Bronchial epithelial cell (primary cell): Measurements from ENCODE around the gene GPX3. TPM values are rescaled to one million over a fixed set of nuclear protein-coding genes. Genes with fewer than 3 reads are reported as not detected.

Source experiments
- DNase-seq: peaks from one replicate; pipeline ENCODE4 v3.0.0-alpha.2; 2010; ENCODE audit warnings: low read depth
- FAIRE-seq: peaks from 2 replicates; lab custom pipeline; 2011; peaks lifted over from hg19 to GRCh38; lab: Jason Lieb, UNC
- H3K27me3 ChIP-seq: 2 replicates; pipeline ENCODE4 v1.5.1; 2011; ENCODE audit warnings: low read length; ENCODE audit not compliant: control insufficient read depth, insufficient read depth
- H3K36me3 ChIP-seq: 2 replicates; pipeline ENCODE4 v1.5.1; 2011; ENCODE audit warnings: low read length; ENCODE audit not compliant: control insufficient read depth, insufficient read depth
- H3K4me3 ChIP-seq: 2 replicates; pipeline ENCODE4 v1.5.1; 2011; ENCODE audit warnings: mild to moderate bottlenecking, low read depth, low read length, control low read depth
- CTCF ChIP-seq: IDR thresholded peaks from 2 replicates; pipeline ENCODE4 v1.5.1; 2011; ENCODE audit warnings: mild to moderate bottlenecking, moderate library complexity, low read length, control low read depth, inconsistent platforms; ENCODE audit not compliant: insufficient read depth, severe bottlenecking
- total RNA-seq: library from RNA; depleted of rRNA; stranded (reverse); fragments of >200 nt; gene quantifications from 2 replicates; pipeline ENCODE4 v1.2.1, GENCODE V29; 2014

Gene GPX3
- total RNA-seq, 1 donor from 2014 or later, result 79.0 TPM

- peak; percentile 97 for FAIRE-seq
These were observed 14.3 kb downstream of the GPX3 start for GRCh38 chr5:151034422-151035379.

GRCh38 chr5:151036556-151036955 lies 16.2 kb downstream of the GPX3 start:
- TF ChIP-seq CTCF, result no peak

More at GRCh38 chr5:151034422-151035379, 14.3 kb downstream of the GPX3 start:
- peaks cover 41% of the 10 kb centered on the region for H3K36me3 ChIP-seq
- no peak overlapping the region for H3K4me3 ChIP-seq
- no peak for TF ChIP-seq CTCF
- DNase-seq, result peak; percentile 89
- H3K27me3 ChIP-seq, result no peaks in the 10 kb centered on the region

GRCh38 chr5:151037561-151038411 lies 17.4 kb downstream of the GPX3 start:
- Histone ChIP-seq H3K36me3 (peaks cover 37% of the 10 kb centered on the region), H3K27me3 (no peaks in the 10 kb centered on the region), H3K4me3 (no peak overlapping the region)
- DNase-seq (no peak), FAIRE-seq (no peak)
- TF ChIP-seq CTCF, result no peak

More at GRCh38 chr5:151036556-151036955, 16.2 kb downstream of the GPX3 start:
- H3K4me3 ChIP-seq, result no peak overlapping the region
- peaks cover 41% of the 10 kb centered on the region for H3K36me3 ChIP-seq
- DNase-seq, result no peak
- FAIRE-seq, result no peak
- H3K27me3 ChIP-seq, result no peaks in the 10 kb centered on the region

- DNase-seq (no peak), FAIRE-seq (no peak)
- no peak for TF ChIP-seq CTCF
- Histone ChIP-seq H3K36me3 (peaks cover 35% of the 10 kb centered on the region), H3K27me3 (no peaks in the 10 kb centered on the region), H3K4me3 (no peak overlapping the region)
These were observed 18.0 kb downstream of the GPX3 start for GRCh38 chr5:151038412-151038745.

GRCh38 chr5:151038801-151039238 lies 18.4 kb downstream of the GPX3 start:
- FAIRE-seq (no peak), DNase-seq (peak; percentile 85)
- no peak for TF ChIP-seq CTCF
- Histone ChIP-seq H3K27me3 (no peaks in the 10 kb centered on the region), H3K36me3 (peaks cover 34% of the 10 kb centered on the region), H3K4me3 (no peak overlapping the region)
